GM12878 (cell line): ENCODE measurements around the gene CHID1. TPM values are rescaled to one million over a fixed set of nuclear protein-coding genes. Genes with fewer than 3 reads are reported as not detected.

Experiments used
- ATF7 ChIP-seq: fragments of 450-650 bp; IDR thresholded peaks from 2 replicates; pipeline ENCODE4 v1.6.1; 2016; ENCODE audit warnings: low read depth, mild to moderate bottlenecking
- CEBPB ChIP-seq, 2 experiments: fragments of 150-350 bp in 1 of 2; IDR thresholded peaks; 2 replicates each; pipeline ENCODE4 v1.6.1; 2012 to 2014; ENCODE audit warnings: low read depth in 2 of 2, low read length in 2 of 2, borderline replicate concordance in 1 of 2, inconsistent platforms in 1 of 2
- CUX1 ChIP-seq: IDR thresholded peaks from 2 replicates; pipeline ENCODE4 v1.6.1; 2012; ENCODE audit warnings: improper control_type of control experiment, low read depth, low read length; ENCODE audit not compliant: insufficient replicate concordance
- EZH2 ChIP-seq: IDR thresholded peaks from 2 replicates; pipeline ENCODE4 v1.6.1; 2012; ENCODE audit warnings: low read depth, mild to moderate bottlenecking, control low read depth, inconsistent platforms, low read length, borderline replicate concordance; ENCODE audit not compliant: control insufficient read depth
- KDM1A ChIP-seq: fragments of 200-600 bp; sonication (generic); IDR thresholded peaks from 2 replicates; pipeline ENCODE4 v1.6.1; 2016; ENCODE audit warnings: borderline replicate concordance
- NFXL1 ChIP-seq: fragments of 450-650 bp; IDR thresholded peaks from 2 replicates; pipeline ENCODE4 v1.6.1; 2017; ENCODE audit warnings: antibody characterized with exemption, mild to moderate bottlenecking, borderline replicate concordance
- PBX3 ChIP-seq: IDR thresholded peaks from 2 replicates; pipeline ENCODE4 v1.6.1; 2011; ENCODE audit warnings: mild to moderate bottlenecking, low read depth, low read length, moderate library complexity; ENCODE audit not compliant: insufficient replicate concordance
- RAD51 ChIP-seq: fragments of 450-650 bp; IDR thresholded peaks from 2 replicates; pipeline ENCODE4 v1.6.1; 2016; ENCODE audit warnings: moderate library complexity, mild to moderate bottlenecking, inconsistent platforms
- RCOR1 ChIP-seq: conservative IDR thresholded peaks from 2 replicates; pipeline ENCODE4 v1.6.1; 2012; ENCODE audit warnings: low read depth, low read length, improper control_type of control experiment
- WRNIP1 ChIP-seq: IDR thresholded peaks from 2 replicates; pipeline ENCODE4 v1.6.1; 2011; ENCODE audit warnings: low read depth, low read length, improper control_type of control experiment, borderline replicate concordance
- ZNF274 ChIP-seq: IDR thresholded peaks from one replicate; pipeline ENCODE4 v1.8.0; 2011; ENCODE audit not compliant: insufficient read length, insufficient read depth
- ZZZ3 ChIP-seq: IDR thresholded peaks from 2 replicates; pipeline ENCODE4 v1.6.1; 2011; ENCODE audit warnings: low read depth; ENCODE audit not compliant: control insufficient read depth, insufficient read length
- polyA plus RNA-seq, 11 experiments: library from polyadenylated mRNA; depleted of rRNA in 4 of 11; unstranded in 6 of 11; stranded (reverse) in 5 of 11; fragments of >200 nt; fragmentation: Nextera tagmentation in 4 of 11; fragmentation: Illumina TruSeq in 1 of 11; extraction: Ambion mirVana in 4 of 11; extraction: Trizol in 1 of 11; gene quantifications; 1 replicate in 1 of 11; 2 replicates in 10 of 11; pipeline versions ENCODE4 v1.2.1 to v1.2.3, GENCODE V29; 2011 to 2016; ENCODE audit warnings: inconsistent platforms in 2 of 11, missing spikeins in 2 of 11, low read depth in 1 of 11
- total RNA-seq, 4 experiments: library from RNA; depleted of rRNA in 3 of 4; stranded (reverse); fragments of >200 nt in 3 of 4; fragmentation: Illumina TruSeq in 1 of 4; extraction: Trizol in 1 of 4; gene quantifications; 2 replicates each; pipeline versions ENCODE4 v1.2.1 to v1.2.3, GENCODE V29; 2013 to 2021

Gene CHID1
- total and polyA plus RNA-seq, 10 of the 15 experiments (the other 5 are each of a cell fraction or from before 2014, with no cell fraction given), result 4.8 to 75.2 (median 30.1) TPM

GRCh38 chr11:875203-875602 lies 35.4 kb downstream of the CHID1 start (continued):
- TF ChIP-seq CUX1 (no peak), NFXL1 (no peak), CEBPB (IDR thresholded peaks at IDR 0.05; ENCODE audit: borderline replicate concordance in 1 of 2, low read depth in 2 of 2, low read length in 2 of 2) (no peak), RAD51 (no peak), PBX3 (no peak), EZH2 (no peak), RCOR1 (no peak), KDM1A (no peak), ATF7 (no peak), ZZZ3 (no peak), ZNF274 (no peak), WRNIP1 (no peak)
